Pericardium fibroblast (primary cell): ENCODE measurements around the gene MRGPRX1. TPM values are rescaled to one million over a fixed set of nuclear protein-coding genes. Genes with fewer than 3 reads are reported as not detected.

Experiments used
- total RNA-seq: library from RNA; depleted of rRNA; stranded (reverse); fragments of >200 nt; gene quantifications from 2 replicates; pipeline ENCODE4 v1.2.3, GENCODE V29; 2015

MRGPRX1 gene
- total RNA-seq = not detected in 2 replicates

GRCh38 chr11:18939314-18939713 is at the start of gene MRGPRX1:
TSS of gene MRGPRX1 (minus strand) at chr11:18939414. CDS start at chr11:18934784, 4,630 bp downstream.

Other genes with a start within 250 kb of the MRGPRX1 start
- 1.2 TPM in 2 replicates for gene TMEM86A, start 240.6 kb downstream of the MRGPRX1 start, total RNA-seq
- gene IGSF22, start 213.2 kb downstream of the MRGPRX1 start, total RNA-seq = not detected in 2 replicates
- gene PTPN5, start 147.6 kb downstream of the MRGPRX1 start, total RNA-seq = not detected in 2 replicates
- not detected in 2 replicates for gene MRGPRX2, start 121.3 kb upstream of the MRGPRX1 start, total RNA-seq
- gene ZDHHC13, start 177.8 kb upstream of the MRGPRX1 start, total RNA-seq = 9.6 and 17.8 TPM in 2 replicates